Raji (cell line): Measurements from ENCODE around the gene FKRP.

Source experiments
- POLR2A ChIP-seq: IDR thresholded peaks from 2 replicates; pipeline ENCODE4 v1.6.1; 2011; ENCODE audit warnings: low read depth, low read length, control low read depth; ENCODE audit not compliant: insufficient read depth

Gene FKRP

GRCh38 chr19:46717716-46718143, 28.1 kb upstream of the FKRP start:
- no peak; the same call in 1 of the 2 replicates for TF ChIP-seq POLR2A

DNA sequence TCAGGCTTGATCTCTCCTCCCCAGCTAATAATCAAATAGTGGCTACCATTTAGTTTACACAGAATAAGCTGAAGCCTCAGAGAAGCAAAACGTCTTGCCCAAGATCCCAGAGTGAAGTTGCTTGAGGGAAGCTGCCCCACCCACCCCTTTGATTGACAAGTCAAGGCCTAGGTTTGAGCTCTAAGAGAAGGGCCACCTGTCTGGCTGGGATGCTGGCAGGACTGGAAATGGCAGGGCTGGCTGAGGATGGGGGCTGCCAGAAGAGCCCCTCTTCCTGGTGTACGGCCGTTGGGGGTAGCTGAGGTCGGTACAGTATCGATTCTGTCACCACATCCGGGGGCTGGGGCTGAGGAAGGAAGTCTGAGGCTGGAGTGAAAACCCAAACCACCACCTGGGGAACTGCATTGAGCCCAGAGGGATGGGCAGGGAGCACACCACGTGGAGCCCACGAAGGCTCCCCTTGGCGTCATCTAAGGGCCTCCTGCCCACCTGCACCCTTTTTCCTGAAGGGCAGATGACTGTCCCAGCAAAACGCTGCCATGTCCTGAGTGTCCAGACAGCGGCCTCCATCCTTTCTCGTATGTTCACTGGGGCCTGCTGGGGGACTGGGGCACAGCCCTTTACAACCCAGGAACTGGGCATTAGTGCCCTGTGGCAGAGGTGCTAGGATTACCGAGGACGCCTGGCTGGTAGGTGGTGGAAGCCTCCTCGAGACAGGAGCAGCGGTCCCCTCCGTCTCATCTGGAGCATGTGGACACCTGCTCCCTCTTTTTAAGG, 27.5 kb upstream of the FKRP start:
- TF ChIP-seq POLR2A = peak; percentile 53

- peak; percentile 32; the same call in 1 of the 2 replicates for TF ChIP-seq POLR2A
Measured at GRCh38 chr19:46718934-46719622, 26.8 kb upstream of the FKRP start.

DNA sequence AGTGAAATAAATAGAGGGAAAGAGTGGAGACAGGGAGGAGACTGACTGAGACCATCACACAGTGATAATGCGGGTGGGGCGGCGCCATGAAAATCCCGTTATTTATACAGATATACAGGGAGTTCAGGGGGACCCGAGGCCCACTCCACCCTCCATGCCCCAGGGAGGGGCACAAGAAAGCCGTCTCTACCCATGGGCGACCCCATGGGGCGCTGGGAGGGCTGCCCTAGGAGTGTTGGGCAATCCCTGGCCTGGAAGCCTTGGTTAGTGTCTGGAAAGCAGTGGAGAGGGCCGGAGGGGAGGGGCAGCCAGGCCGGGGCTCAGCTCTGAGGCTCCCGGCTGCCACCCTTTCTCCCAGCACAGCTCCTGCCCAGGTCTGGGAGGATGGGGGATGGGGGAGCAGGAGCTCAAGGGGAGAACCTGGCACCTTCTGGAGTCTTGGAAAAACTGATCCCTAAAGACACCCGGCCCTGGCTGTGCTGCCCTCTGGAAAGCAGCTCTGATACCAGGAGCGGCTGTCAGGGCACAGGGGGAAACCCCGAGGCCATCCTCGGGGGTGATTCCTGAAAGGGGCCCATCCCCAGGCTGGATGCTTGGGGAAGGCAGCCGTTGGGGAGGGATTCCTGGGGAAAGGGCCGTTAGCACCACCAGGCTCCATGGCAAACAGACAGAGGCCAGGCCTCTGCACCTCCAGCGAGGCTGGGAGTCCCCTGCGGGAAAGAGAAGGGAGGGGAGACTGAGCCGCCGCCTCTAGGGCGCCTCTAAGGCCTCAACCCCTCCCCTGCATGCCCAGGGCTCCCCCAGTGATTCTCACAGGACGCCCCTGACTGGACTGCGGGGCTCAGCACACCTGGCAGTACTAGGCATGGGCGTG, 26.0 kb upstream of the FKRP start:
- TF ChIP-seq POLR2A = no peak

DNA sequence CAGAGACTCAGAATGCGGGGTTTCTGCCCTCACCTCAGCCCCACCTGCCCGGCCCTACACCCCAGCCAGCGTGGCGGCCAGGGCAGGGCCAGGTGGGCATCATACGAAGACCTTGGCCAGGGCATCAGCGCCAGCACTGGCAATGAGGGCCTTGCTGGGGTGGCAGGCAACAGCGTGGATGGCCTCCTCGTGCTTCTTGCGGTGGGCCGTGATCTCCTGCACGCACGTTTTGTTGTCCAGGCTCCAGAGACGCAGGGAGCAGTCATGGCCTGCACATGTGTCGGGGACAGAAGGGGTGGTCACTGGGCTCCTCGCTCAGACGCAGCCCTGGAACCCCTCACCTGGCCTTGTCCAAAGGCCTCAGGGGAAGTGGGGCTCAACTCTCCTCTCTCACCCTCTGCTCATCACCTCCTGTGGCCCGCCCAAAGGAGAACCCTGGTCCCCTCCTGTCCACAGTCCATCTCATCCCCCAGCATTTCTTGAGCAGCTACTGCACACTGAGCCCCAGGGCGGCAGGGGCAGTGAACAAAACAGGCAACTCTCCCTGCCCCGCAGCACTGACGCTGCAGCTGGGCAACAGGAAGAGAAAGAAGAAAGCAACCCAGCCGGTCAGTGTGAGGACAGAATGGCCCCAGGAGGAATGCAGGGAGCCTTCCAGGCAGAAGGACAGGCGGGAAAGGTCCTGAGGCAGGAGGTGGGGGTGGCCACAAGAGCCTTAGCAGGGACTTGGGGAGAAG, 25.2 kb upstream of the FKRP start:
- no peak for TF ChIP-seq POLR2A

DNA sequence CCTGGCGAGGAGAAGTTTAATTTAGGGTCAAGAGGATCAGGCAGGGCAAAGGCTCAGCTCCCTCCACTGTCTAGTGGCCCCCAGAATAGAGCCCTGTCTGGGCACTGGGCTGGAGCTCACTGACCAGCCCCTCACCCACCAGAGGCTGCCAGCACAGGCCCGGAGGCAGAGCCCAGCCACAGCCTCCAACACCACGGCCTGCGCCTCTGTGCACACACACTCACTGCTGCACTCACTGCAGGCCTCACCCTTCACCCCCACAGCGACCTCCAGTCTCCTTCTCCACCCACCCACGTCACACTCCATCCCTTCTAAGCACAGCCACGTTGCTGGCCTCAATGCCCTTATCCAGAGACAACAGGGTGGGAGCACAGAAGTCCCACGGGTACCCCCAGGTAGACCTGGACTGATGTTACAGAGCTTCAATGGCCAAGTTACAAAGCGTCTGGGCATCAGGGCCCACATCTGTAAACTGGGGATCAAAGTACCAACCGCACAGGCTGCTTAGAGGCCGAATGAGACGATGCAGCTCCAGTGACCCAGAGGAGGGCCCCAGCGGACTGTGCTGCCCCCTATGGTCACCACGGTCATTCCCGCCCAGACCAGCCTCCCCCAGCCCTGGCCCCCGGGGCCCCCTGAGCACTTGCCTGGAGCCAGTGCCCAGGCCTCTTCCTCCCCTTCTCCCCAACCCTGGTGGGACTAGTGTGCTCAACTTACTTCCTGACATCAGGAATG, 24.4 kb upstream of the FKRP start:
- TF ChIP-seq POLR2A = no peak

DNA sequence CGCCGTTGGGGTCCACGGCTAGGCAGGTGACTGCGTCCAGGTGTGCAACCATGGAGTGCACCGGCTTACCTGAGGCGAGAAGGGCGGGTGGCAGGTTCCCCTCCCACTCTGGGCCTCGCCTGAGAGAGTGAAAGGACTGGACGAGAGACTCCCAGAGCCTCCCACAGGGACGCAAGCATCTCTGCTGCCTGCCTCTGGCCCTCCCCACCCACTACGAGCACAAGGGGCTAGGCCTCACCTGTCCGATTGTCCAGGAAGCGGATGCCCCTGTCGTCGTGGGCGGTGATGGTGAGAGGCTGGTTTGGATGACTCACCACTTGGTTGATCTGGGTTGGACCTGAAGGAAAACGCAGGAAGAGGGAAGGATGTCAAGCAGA, 23.9 kb upstream of the FKRP start:
- TF ChIP-seq POLR2A = no peak

DNA sequence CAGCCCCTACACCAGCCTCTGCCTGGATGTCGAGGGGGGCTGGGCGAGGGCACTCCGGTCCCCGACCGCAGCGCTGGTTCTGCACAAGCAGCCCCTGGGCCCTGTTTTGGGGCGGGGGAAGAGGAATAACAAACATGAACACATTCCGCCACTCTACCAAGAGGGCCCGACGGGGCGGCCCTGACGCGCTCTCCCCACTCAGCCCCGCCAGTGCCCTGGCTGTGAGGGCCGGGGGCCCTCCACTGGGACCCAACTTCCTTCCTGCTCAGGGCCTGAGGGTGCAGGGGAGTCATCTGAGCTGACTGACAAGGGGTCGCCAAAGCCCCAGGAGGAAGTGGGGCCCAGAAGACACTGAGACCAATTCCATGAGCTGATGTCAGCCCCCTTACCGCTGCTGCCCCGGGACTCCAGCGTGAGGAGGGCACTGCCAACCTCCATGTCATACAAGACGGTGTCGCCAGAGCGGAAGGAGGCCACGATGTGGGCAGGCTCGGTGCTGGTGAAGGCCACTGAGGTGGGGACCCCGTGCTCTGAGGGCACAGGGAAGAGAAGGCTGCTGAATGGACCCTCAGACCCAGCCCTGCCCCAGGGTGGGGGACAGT, 23.3 kb upstream of the FKRP start:
- no peak for TF ChIP-seq POLR2A

GRCh38 chr19:46723023-46723461, 22.8 kb upstream of the FKRP start:
- no peak for TF ChIP-seq POLR2A

DNA sequence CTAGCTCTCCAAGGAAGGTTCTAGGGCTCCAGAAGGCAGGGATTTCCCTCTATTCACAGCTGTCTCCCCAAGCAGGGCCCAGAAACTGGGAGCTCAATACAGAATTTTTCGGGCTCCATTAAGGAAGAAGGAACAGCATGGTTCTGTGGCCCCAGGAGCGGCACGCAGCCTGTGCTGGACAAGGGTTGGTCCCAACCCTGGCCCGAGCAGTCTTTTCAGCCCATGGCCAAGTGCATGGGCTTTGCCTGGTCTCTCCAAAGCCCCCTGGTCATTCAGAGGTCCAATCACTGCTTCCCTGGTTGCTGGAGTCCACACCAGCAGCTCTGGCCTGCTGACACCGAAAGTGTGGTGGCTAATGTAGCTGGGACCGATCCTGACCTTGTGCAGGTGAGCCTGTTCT, 22.4 kb upstream of the FKRP start:
- TF ChIP-seq POLR2A = no peak

DNA sequence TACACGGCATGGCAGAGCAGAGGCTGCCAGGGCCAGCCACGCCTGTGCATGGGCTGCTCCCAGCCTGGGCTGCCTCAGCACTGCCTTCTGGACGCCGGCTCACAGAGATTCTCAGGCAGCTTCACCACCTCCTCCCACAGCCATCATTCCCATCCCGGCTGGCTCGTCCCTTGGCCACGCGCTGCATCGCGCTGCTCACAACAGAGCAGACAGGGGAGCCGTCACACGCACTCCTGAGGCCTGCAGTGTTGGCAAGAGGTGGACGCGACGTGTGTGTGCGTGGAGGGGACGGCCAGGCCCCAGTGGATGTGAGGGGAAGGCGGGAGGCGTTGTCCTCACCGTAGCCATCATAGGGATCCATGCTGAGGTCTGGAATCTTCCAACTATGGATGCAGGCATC, 21.4 kb upstream of the FKRP start:
- TF ChIP-seq POLR2A = no peak

DNA sequence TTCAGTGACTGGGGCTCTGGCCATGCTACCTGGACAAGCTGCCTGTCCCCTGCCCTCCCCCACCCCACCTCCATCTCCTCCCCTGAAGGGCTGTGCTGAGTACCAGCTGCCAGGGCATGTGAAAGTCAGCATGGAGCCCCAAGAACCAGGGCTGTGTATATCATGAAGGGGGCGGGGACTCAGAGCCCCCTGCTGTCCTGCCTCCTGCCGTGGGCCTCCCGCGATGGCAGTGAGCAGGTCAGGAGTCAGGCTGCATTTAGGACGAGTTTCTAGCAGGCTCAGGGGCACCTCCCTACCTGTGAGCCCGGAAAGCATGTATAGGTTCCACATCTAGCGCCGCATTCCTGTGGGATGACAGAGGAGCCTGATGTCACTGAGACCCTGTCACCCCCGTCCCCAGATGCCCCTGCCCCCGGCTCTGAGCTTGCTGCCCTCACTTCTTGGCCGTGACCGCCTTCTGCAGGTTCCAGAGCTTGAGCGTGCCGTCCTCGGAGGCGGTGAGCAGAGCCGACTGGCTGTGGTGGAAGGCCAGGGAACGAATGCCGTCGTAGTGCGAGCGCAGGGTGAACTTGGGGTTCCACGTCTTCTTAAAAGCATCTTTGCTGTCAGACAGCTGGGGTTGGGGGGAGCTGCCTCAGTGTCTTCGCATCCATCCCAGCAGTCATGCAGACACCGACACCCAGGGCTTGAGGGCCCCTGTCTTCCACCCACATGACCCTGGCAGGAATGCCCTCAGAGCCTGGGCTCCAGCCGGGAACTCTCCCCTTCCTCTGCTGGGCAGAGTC, 20.6 kb upstream of the FKRP start:
- TF ChIP-seq POLR2A = no peak

DNA sequence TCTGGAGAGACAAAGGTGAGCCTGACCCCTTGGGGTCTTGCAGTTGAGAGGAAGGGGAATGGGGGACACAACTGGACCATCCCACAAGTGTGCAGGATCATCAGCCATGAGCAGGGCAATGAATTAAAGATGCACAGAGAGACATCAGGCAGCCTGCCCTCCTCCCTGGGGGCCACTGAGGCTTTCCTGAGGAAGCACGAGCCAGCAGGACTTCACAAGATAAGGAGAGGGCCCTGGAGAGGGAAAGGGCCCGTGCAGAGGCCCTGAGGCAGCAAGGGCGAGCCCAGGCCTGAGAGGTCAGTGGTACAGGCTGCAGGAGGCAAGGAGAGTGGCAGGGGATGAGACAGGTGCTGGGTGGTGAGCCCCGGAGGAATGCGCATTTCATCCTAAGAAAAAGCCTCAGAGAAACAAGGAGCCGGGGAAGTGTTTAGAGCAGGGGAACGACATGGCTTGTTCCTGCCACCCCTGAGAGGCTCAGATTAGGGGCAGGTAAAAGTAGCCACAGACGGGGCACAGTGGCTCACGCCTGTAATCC, 19.9 kb upstream of the FKRP start:
- no peak for TF ChIP-seq POLR2A
